Endothelial cell of umbilical vein (primary cell): Measurements from ENCODE around the gene MOGAT1. TPM values are rescaled to one million over a fixed set of nuclear protein-coding genes. Genes with fewer than 3 reads are reported as not detected.

Experiments used
- BruUV-seq: library from RNA; stranded (reverse); fragments of 400-500 nt; replicated peaks from 2 replicates; lab custom pipeline; 2021; lab: Mats Ljungman, UMichigan
- CTCF ChIA-PET: fragments of 300-600, 350-600 bp; sonication (Branson Sonifier 250); formaldehyde crosslinking; loops from one replicate; lab custom pipeline; 2021; ENCODE audit warnings: antibody characterized with exemption, inconsistent platforms; lab: Charles Lee
- POLR2A ChIA-PET: fragments of 300-600, 350-600 bp; sonication (Branson Sonifier 250); formaldehyde crosslinking; loops from one replicate; lab custom pipeline; 2021; ENCODE audit warnings: antibody characterized with exemption, inconsistent platforms; lab: Charles Lee
- DNase-seq: peaks from one replicate; pipeline ENCODE4 v3.0.0-alpha.2; 2011; ENCODE audit warnings: low read depth, low spot score
- FAIRE-seq: peaks from 2 replicates; lab custom pipeline; 2011; peaks lifted over from hg19 to GRCh38; lab: Jason Lieb, UNC
- H2AFZ ChIP-seq: 2 replicates; pipeline ENCODE4 v1.6.0; 2012; ENCODE audit warnings: low read depth, low read length, control low read depth, inconsistent platforms
- H3K27ac ChIP-seq: 2 replicates; pipeline ENCODE4 v1.5.1; 2011; ENCODE audit warnings: low read depth, mild to moderate bottlenecking, control low read depth, low read length, moderate library complexity; ENCODE audit not compliant: insufficient read depth
- H3K27me3 ChIP-seq, 2 experiments: 2 replicates each; pipeline versions ENCODE4 v1.6.0 to v1.6.1; 2011; ENCODE audit warnings: low read length in 2 of 2, mixed read lengths in 1 of 2; ENCODE audit not compliant: control insufficient read depth in 2 of 2, insufficient read depth in 2 of 2
- H3K36me3 ChIP-seq, 2 experiments: 2 replicates in 1 of 2; 3 replicates in 1 of 2; pipeline ENCODE4 v1.5.1; 2011; ENCODE audit warnings: low read length in 2 of 2, mild to moderate bottlenecking in 1 of 2, moderate library complexity in 1 of 2; ENCODE audit not compliant: control insufficient read depth in 2 of 2, insufficient read depth in 2 of 2; ENCODE audit errors: extremely low read depth in 1 of 2
- H3K4me1 ChIP-seq: 3 replicates; pipeline ENCODE4 v1.5.1; 2011; ENCODE audit warnings: mild to moderate bottlenecking, low read length; ENCODE audit not compliant: control insufficient read depth, insufficient read depth; ENCODE audit errors: extremely low read depth
- H3K4me2 ChIP-seq: 2 replicates; pipeline ENCODE4 v1.6.1; 2011; ENCODE audit warnings: low read length, control low read depth, mixed read lengths; ENCODE audit not compliant: insufficient read depth
- H3K4me3 ChIP-seq, 3 experiments: fragments of 200-600 bp in 1 of 3; sonication (generic), shearing (Covaris generic) in 1 of 3; replicated peaks in 1 of 3; 2 replicates each; pipeline ENCODE4 v1.5.1; 2011 to 2016; ENCODE audit warnings: control low read depth in 3 of 3, low read length in 3 of 3, mild to moderate bottlenecking in 2 of 3, inconsistent platforms in 1 of 3, low read depth in 1 of 3, moderate library complexity in 1 of 3; ENCODE audit not compliant: insufficient read depth in 1 of 3
- H3K79me2 ChIP-seq: 2 replicates; pipeline ENCODE4 v1.6.0; 2012; ENCODE audit warnings: low read length, inconsistent platforms; ENCODE audit not compliant: control insufficient read depth, insufficient read depth
- H3K9ac ChIP-seq: replicated peaks from 2 replicates; pipeline ENCODE3; 2011; ENCODE audit warnings: low read length, control low read depth; ENCODE audit not compliant: insufficient read depth; ENCODE audit errors: extremely low read depth
- H3K9me1 ChIP-seq: replicated peaks from 3 replicates; pipeline ENCODE4 v1.6.0; 2011; ENCODE audit warnings: mild to moderate bottlenecking, low read length; ENCODE audit not compliant: control insufficient read depth, insufficient read depth; ENCODE audit errors: extremely low read depth
- H3K9me3 ChIP-seq: replicated peaks from 2 replicates; pipeline ENCODE4 v1.5.1; 2012; ENCODE audit warnings: low read length, inconsistent platforms; ENCODE audit not compliant: control insufficient read depth, insufficient read depth
- H4K20me1 ChIP-seq: replicated peaks from 2 replicates; pipeline ENCODE3; 2011; ENCODE audit warnings: mild to moderate bottlenecking, low read length; ENCODE audit not compliant: control insufficient read depth, insufficient read depth; ENCODE audit errors: extremely low read depth
- CTCF ChIP-seq, 2 donors: IDR thresholded peaks; 1 replicate in 1 of 2; 2 replicates in 1 of 2; pipeline ENCODE4 v1.5.1; 2011; ENCODE audit warnings: low read length in 2 of 2, mild to moderate bottlenecking in 2 of 2, moderate library complexity in 2 of 2, control low read depth in 1 of 2, inconsistent platforms in 1 of 2, low read depth in 1 of 2; ENCODE audit not compliant: insufficient read depth in 1 of 2; ENCODE audit errors: extremely low read depth in 1 of 2
- FOS ChIP-seq: IDR thresholded peaks from 2 replicates; pipeline ENCODE4 v1.6.1; 2011; ENCODE audit warnings: mild to moderate bottlenecking, low read length, moderate library complexity, borderline replicate concordance; ENCODE audit not compliant: insufficient read depth
- GATA2 ChIP-seq: IDR thresholded peaks from 2 replicates; pipeline ENCODE4 v1.7.0; 2011; ENCODE audit warnings: low read depth, mild to moderate bottlenecking, moderate library complexity, mixed read lengths, low read length; ENCODE audit not compliant: insufficient read length, insufficient read depth
- MAX ChIP-seq: IDR thresholded peaks from 2 replicates; pipeline ENCODE4 v1.6.1; 2011; ENCODE audit not compliant: insufficient read depth, insufficient read length
- MYC ChIP-seq: IDR thresholded peaks from one replicate; pipeline ENCODE4 v1.6.1; 2011; ENCODE audit warnings: mild to moderate bottlenecking, low read depth, low read length
- POLR2A ChIP-seq: IDR thresholded peaks from 2 replicates; pipeline ENCODE4 v1.6.1; 2012; ENCODE audit warnings: low read depth, mild to moderate bottlenecking, control low read depth, low read length
- POLR2AphosphoS5 ChIP-seq: IDR thresholded peaks from 2 replicates; pipeline ENCODE4 v1.6.1; 2012; ENCODE audit warnings: low read depth, mild to moderate bottlenecking, control low read depth, low read length, moderate library complexity; ENCODE audit not compliant: insufficient read depth
- dilution Hi-C: fragments of 300-500 bp; cut with MboI; formaldehyde crosslinking; loops from one replicate; pipeline ENCODE4 v1.15.0; 2019; ENCODE audit warnings: low sequenced_read_pairs; ENCODE audit not compliant: extremely low pct_ligation_motif_present
- intact Hi-C: fragments of 100-400 bp; cut with micrococcal nuclease; formaldehyde crosslinking; loops from one replicate; pipeline ENCODE4 v1.10.0; 2022
- polyA plus RNA-seq, 4 experiments: library from polyadenylated mRNA; depleted of rRNA in 3 of 4; stranded (reverse) in 3 of 4; unstranded in 1 of 4; fragments of >200 nt; gene quantifications; 2 replicates each; pipeline versions ENCODE4 v1.2.1 to v1.2.3, GENCODE V29; 2011 to 2012; ENCODE audit warnings: missing spikeins in 1 of 4
- total RNA-seq: library from RNA; stranded (reverse); gene quantifications from 2 replicates; pipeline ENCODE4 v1.2.3, GENCODE V29; 2021

MOGAT1 gene
- total and polyA plus RNA-seq, 2 donors (not counting 3 experiments of a cell fraction or from before 2014, with no cell fraction given): not detected

GRCh38 chr2:222652491-222653255 is 18.8 kb upstream of the MOGAT1 start:
- Histone ChIP-seq H3K27me3 (no peaks in the 10 kb centered on the region), H3K4me3 (peak overlapping the region in 1 of 3 experiments; percentile 20), H4K20me1 (no peaks in the 10 kb centered on the region), H3K9me1 (no peaks in the 10 kb centered on the region), H3K9ac (peak overlapping the region; percentile 30), H3K36me3 (peaks cover 0 to 3% of the 10 kb centered on the region in 2 experiments), H3K4me2 (peak overlapping the region; percentile 81), H3K4me1 (peaks cover 34% of the 10 kb centered on the region), H2AFZ (peak overlapping the region; percentile 40), H3K27ac (peak overlapping the region; percentile 46), H3K9me3 (no peaks in the 10 kb centered on the region), H3K79me2 (peaks cover 72% of the 10 kb centered on the region)
- intact Hi-C loops (loop anchor here (10.0 kb wide), 1 partner anchor 1752 kb away; the partner anchor contains the start of gene FAM124B), dilution Hi-C loops (no loop called here)
- ChIA-PET CTCF (interaction anchor here (0.9 to 4.0 kb wide), 5 partner anchors 10 to 287 kb away, joined by 3 to 11 read pairs (median 6); no protein-coding TSS in a partner anchor), POLR2A (no interaction called here)
- FAIRE-seq (peak; percentile 83), DNase-seq (peak; percentile 52)
- peak; percentile 22 for TF ChIP-seq POLR2A
- no peak for TF ChIP-seq MAX
- peak; percentile 41 for TF ChIP-seq FOS
- no peak for TF ChIP-seq CTCF (IDR thresholded peaks at IDR 0.05; ENCODE audit: extremely low read depth in 1 of 2, insufficient read depth in 1 of 2, low read depth in 1 of 2, low read length in 2 of 2)
- no peak for TF ChIP-seq MYC
- no peak for TF ChIP-seq GATA2
- TF ChIP-seq POLR2AphosphoS5: no peak
- no TSS peak for BruUV-seq
